Keratinocyte (primary cell): ENCODE results near the gene DUSP3. TPM values are rescaled to one million over a fixed set of nuclear protein-coding genes. Genes with fewer than 3 reads are reported as not detected.

ENCODE experiments used
- DNase-seq: peaks from one replicate; pipeline ENCODE4 v3.0.0-alpha.2; 2011; ENCODE audit warnings: low read depth, missing footprints, low spot score
- FAIRE-seq: peaks from 2 replicates; lab custom pipeline; 2011; peaks lifted over from hg19 to GRCh38; lab: Jason Lieb, UNC
- H2AFZ ChIP-seq: 2 replicates; pipeline ENCODE4 v1.6.0; 2012; ENCODE audit warnings: low read length, control low read depth, inconsistent platforms; ENCODE audit not compliant: control insufficient read depth
- H3K27ac ChIP-seq: 2 replicates; pipeline ENCODE4 v1.5.1; 2011; ENCODE audit warnings: low read length; ENCODE audit not compliant: control insufficient read depth, insufficient read depth
- H3K27me3 ChIP-seq: 3 replicates; pipeline ENCODE4 v1.6.0; 2011; ENCODE audit warnings: low read length; ENCODE audit not compliant: control insufficient read depth, insufficient read depth; ENCODE audit errors: extremely low read depth
- H3K36me3 ChIP-seq, 2 experiments: 2 replicates in 1 of 2; 3 replicates in 1 of 2; pipeline ENCODE4 v1.5.1; 2011; ENCODE audit warnings: low read length in 2 of 2, mild to moderate bottlenecking in 1 of 2; ENCODE audit not compliant: control insufficient read depth in 2 of 2, insufficient read depth in 2 of 2; ENCODE audit errors: extremely low read depth in 1 of 2
- H3K4me1 ChIP-seq: 3 replicates; pipeline ENCODE4 v1.5.1; 2011; ENCODE audit warnings: low read length; ENCODE audit not compliant: control insufficient read depth, insufficient read depth; ENCODE audit errors: extremely low read depth
- H3K4me2 ChIP-seq: 3 replicates; pipeline ENCODE4 v1.6.0; 2011; ENCODE audit warnings: low read depth, low read length; ENCODE audit not compliant: control insufficient read depth, insufficient read depth; ENCODE audit errors: extremely low read depth
- H3K4me3 ChIP-seq, 3 experiments: fragments of 200-600 bp in 1 of 3; sonication (generic) in 1 of 3; 2 replicates in 2 of 3; 3 replicates in 1 of 3; pipeline ENCODE4 v1.5.1; 2011 to 2016; ENCODE audit warnings: low read length in 3 of 3, mild to moderate bottlenecking in 3 of 3, control low read depth in 2 of 3, inconsistent platforms in 1 of 3, low read depth in 1 of 3, mixed read lengths in 1 of 3, mixed run types in 1 of 3, moderate library complexity in 1 of 3; ENCODE audit not compliant: control insufficient read depth in 2 of 3, insufficient read depth in 2 of 3; ENCODE audit errors: extremely low read depth in 1 of 3
- H3K79me2 ChIP-seq: 2 replicates; pipeline ENCODE4 v1.6.0; 2012; ENCODE audit warnings: low read length; ENCODE audit not compliant: control insufficient read depth, insufficient read depth
- H3K9ac ChIP-seq: 3 replicates; pipeline ENCODE4 v1.6.0; 2011; ENCODE audit warnings: low read length; ENCODE audit not compliant: control insufficient read depth, insufficient read depth; ENCODE audit errors: extremely low read depth
- H3K9me1 ChIP-seq: 3 replicates; pipeline ENCODE4 v1.6.0; 2011; ENCODE audit warnings: low read length; ENCODE audit not compliant: control insufficient read depth, insufficient read depth; ENCODE audit errors: extremely low read depth
- H3K9me3 ChIP-seq: 2 replicates; pipeline ENCODE4 v1.5.1; 2012; ENCODE audit warnings: low read depth, low read length; ENCODE audit not compliant: control insufficient read depth
- H4K20me1 ChIP-seq: 3 replicates; pipeline ENCODE4 v1.6.0; 2011; ENCODE audit warnings: low read length; ENCODE audit not compliant: control insufficient read depth, insufficient read depth; ENCODE audit errors: extremely low read depth
- CTCF ChIP-seq, 3 experiments: IDR thresholded peaks in 1 of 3; conservative IDR thresholded peaks in 1 of 3; optimal IDR thresholded peaks in 1 of 3; 2 replicates in 2 of 3; 3 replicates in 1 of 3; pipeline versions ENCODE3 to v1.5.1; 2011; ENCODE audit warnings: low read length in 3 of 3, mild to moderate bottlenecking in 3 of 3, moderate library complexity in 2 of 3, control low read depth in 1 of 3, inconsistent platforms in 1 of 3; ENCODE audit not compliant: insufficient read depth in 2 of 3; ENCODE audit errors: extremely low read depth in 1 of 3
- EZH2 ChIP-seq: IDR thresholded peaks from one replicate; pipeline ENCODE4 v1.6.1; 2012; ENCODE audit warnings: inconsistent platforms, mild to moderate bottlenecking, low read length, moderate library complexity
- dilution Hi-C: fragments of 300-500 bp; cut with MboI; formaldehyde crosslinking; loops from one replicate; pipeline ENCODE4 v1.7.0; 2020; ENCODE audit warnings: low sequenced_read_pairs; ENCODE audit not compliant: extremely low pct_ligation_motif_present
- polyA plus RNA-seq, 5 experiments: library from polyadenylated mRNA; depleted of rRNA in 3 of 5; stranded (reverse) in 3 of 5; stranded (forward) in 1 of 5; unstranded in 1 of 5; fragments of >200 nt; gene quantifications; 1 replicate in 1 of 5; 2 replicates in 3 of 5; 3 replicates in 1 of 5; pipeline versions ENCODE4 v1.2.1 to v1.2.3, GENCODE V29; 2011 to 2012; ENCODE audit warnings: missing spikeins in 2 of 5, low read depth in 1 of 5, low replicate concordance in 1 of 5

The DUSP3 gene
- polyA plus RNA-seq, 1 donor (not counting 4 experiments of a cell fraction or from before 2014, with no cell fraction given) = 39.2 TPM

DNA sequence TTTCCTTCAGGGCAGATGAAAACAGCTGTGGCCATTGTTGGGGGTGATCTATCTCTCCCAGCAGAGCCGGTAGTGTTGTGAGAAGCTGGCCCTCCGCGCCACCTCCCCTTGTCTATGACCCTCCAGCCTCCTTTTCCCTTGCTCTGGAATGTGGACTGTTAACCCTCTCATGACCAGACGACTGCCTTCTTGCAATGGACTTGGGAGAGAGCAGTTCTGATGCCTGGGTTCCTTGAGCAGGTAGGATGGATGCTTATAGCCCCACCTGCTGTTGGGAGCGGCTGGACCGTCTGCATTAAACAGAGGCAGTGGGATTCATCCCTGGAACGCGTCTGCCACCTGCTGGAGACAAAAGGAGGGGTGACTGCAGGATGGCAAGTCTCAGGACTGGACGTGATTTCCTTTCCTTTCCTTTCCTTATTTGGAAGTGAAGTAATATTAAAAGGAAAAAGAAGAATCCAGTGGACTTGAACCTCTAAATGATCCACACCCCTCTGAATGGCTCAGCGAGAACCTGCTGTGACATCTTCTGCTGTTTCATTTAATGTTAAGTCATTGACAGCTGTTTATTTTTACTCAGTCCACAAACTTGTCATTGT, 18.4 kb downstream of the DUSP3 start:
- Histone ChIP-seq H2AFZ (no peak overlapping the region), H3K4me2 (peak overlapping the region; percentile 70), H3K4me3 (peak overlapping the region in 2 of 3 experiments; percentile 18 to 38), H3K27me3 (peaks cover 10% of the 10 kb centered on the region), H4K20me1 (no peaks in the 10 kb centered on the region), H3K9me3 (no peaks in the 10 kb centered on the region), H3K27ac (no peak overlapping the region), H3K4me1 (peaks cover 23% of the 10 kb centered on the region), H3K36me3 (no peaks in the 10 kb centered on the region), H3K79me2 (no peaks in the 10 kb centered on the region), H3K9me1 (no peaks in the 10 kb centered on the region), H3K9ac (no peak overlapping the region)
- TF ChIP-seq EZH2 = no peak
- TF ChIP-seq CTCF (optimal IDR thresholded peaks at IDR 0.05 in 1 of 3, IDR thresholded peaks at IDR 0.05 in 1 of 3, conservative IDR thresholded peaks at IDR 0.05 in 1 of 3; ENCODE audit: extremely low read depth in 1 of 3, insufficient read depth in 2 of 3, low read length in 3 of 3) = peak; percentile 99 to 100 (median 100)
- FAIRE-seq (peak; percentile 88), DNase-seq (peak; percentile 91)
- dilution Hi-C loops = no loop called here

DNA sequence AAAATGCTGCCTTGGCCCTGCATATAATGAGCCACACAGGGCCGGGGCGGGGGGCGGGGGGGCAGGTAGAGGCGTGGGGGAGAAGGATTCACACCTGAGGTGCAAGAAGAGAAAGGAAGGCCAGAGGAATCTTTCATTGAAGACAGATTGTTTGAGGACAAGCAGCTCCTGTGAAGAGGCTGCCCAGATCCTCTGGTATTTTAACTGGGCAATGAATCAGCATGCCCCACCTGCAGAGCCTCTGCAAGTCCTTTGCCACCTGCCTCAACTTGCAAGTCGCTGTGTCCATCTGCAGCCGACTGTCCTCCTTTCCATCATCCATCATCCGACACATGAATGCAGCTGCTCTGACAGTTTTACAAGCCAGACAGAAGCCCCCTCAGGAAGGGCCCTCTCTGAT, 18.9 kb downstream of the DUSP3 start:
- peak; percentile 84 for FAIRE-seq
- Histone ChIP-seq H3K27ac (no peak overlapping the region), H3K9me1 (no peaks in the 10 kb centered on the region), H4K20me1 (no peaks in the 10 kb centered on the region), H3K4me2 (peak overlapping the region; percentile 70), H3K36me3 (no peaks in the 10 kb centered on the region), H3K79me2 (no peaks in the 10 kb centered on the region), H3K4me3 (peak overlapping the region in 2 of 3 experiments; percentile 18 to 38), H3K9me3 (no peaks in the 10 kb centered on the region), H3K9ac (no peak overlapping the region), H3K27me3 (peaks cover 11% of the 10 kb centered on the region), H2AFZ (no peak overlapping the region), H3K4me1 (peaks cover 23% of the 10 kb centered on the region)
- TF ChIP-seq EZH2 (no peak), CTCF (optimal IDR thresholded peaks at IDR 0.05 in 1 of 3, IDR thresholded peaks at IDR 0.05 in 1 of 3, conservative IDR thresholded peaks at IDR 0.05 in 1 of 3; ENCODE audit: extremely low read depth in 1 of 3, insufficient read depth in 2 of 3, low read length in 3 of 3) (no peak)
- dilution Hi-C loops = no loop called here
- peak; percentile 93 for DNase-seq
